SK-N-SH (cell line): ENCODE data around the gene DEPP1. TPM values are rescaled to one million over a fixed set of nuclear protein-coding genes. Genes with fewer than 3 reads are reported as not detected.

Experiments used
- CTCF ChIA-PET: fragments of 300-600, 350-600 bp; formaldehyde crosslinking; extraction: SDS; loops from one replicate; lab custom pipeline; 2021; lab: Yijun Ruan, JAX
- POLR2A ChIA-PET: fragments of 350-600 bp; sonication (Branson Sonifier 250); formaldehyde crosslinking; extraction: SDS; loops from one replicate; lab custom pipeline; 2020; ENCODE audit warnings: antibody characterized with exemption, inconsistent platforms; lab: Yijun Ruan, JAX
- DNase-seq: peaks from one replicate; pipeline ENCODE4 v3.0.0; 2012
- H2AFZ ChIP-seq: fragments of 200-600 bp; sonication (generic); 2 replicates; pipeline ENCODE4 v1.8.1; 2016; ENCODE audit warnings: antibody characterized with exemption, mild to moderate bottlenecking, low read depth
- H3F3A ChIP-seq: fragments of 200-600 bp; sonication (generic); replicated peaks from 2 replicates; pipeline ENCODE3; 2016; ENCODE audit warnings: antibody characterized with exemption, mild to moderate bottlenecking; ENCODE audit not compliant: insufficient read depth
- H3K27ac ChIP-seq, 2 experiments: fragments of 200-500 bp in 1 of 2; fragments of 200-600 bp in 1 of 2; sonication (Bioruptor generic) in 1 of 2; sonication (generic), shearing (Covaris generic) in 1 of 2; 2 replicates each; pipeline versions ENCODE4 v1.5.1 to v1.6.1; 2014 to 2016; ENCODE audit warnings: low read depth in 2 of 2, inconsistent platforms in 1 of 2, low read length in 1 of 2, mild to moderate bottlenecking in 1 of 2, mixed read lengths in 1 of 2
- H3K27me3 ChIP-seq: fragments of 200-600 bp; sonication (generic), shearing (Covaris generic); 2 replicates; pipeline ENCODE4 v1.6.1; 2016; ENCODE audit warnings: mixed run types; ENCODE audit not compliant: insufficient read depth
- H3K36me3 ChIP-seq, 2 experiments: fragments of 200-500 bp in 1 of 2; fragments of 200-600 bp in 1 of 2; sonication (Bioruptor generic) in 1 of 2; sonication (generic) in 1 of 2; replicated peaks in 1 of 2; 2 replicates each; pipeline versions ENCODE3 to v1.5.1; 2014 to 2016; ENCODE audit warnings: low read length in 1 of 2, mild to moderate bottlenecking in 1 of 2; ENCODE audit not compliant: insufficient read depth in 2 of 2, control insufficient read depth in 1 of 2
- H3K4me1 ChIP-seq, 2 experiments: fragments of 200-500 bp in 1 of 2; fragments of 200-600 bp in 1 of 2; sonication (Bioruptor generic) in 1 of 2; sonication (generic), shearing (Covaris generic) in 1 of 2; 2 replicates each; pipeline versions ENCODE4 v1.5.1 to v1.6.1; 2014 to 2016; ENCODE audit warnings: low read depth in 1 of 2, low read length in 1 of 2, mixed run types in 1 of 2; ENCODE audit not compliant: insufficient read depth in 2 of 2, control insufficient read depth in 1 of 2
- H3K4me2 ChIP-seq: fragments of 200-600 bp; sonication (generic), shearing (Covaris generic); 2 replicates; pipeline ENCODE4 v1.6.1; 2017; ENCODE audit warnings: mixed run types
- H3K4me3 ChIP-seq, 2 experiments: fragments of 200-500 bp in 1 of 2; fragments of 200-600 bp in 1 of 2; sonication (Bioruptor generic) in 1 of 2; sonication (generic), shearing (Covaris generic) in 1 of 2; 2 replicates each; pipeline versions ENCODE4 v1.5.1 to v1.8.1; 2014 to 2016; ENCODE audit warnings: low read depth in 2 of 2, inconsistent platforms in 1 of 2, low read length in 1 of 2, mild to moderate bottlenecking in 1 of 2, mixed read lengths in 1 of 2, moderate library complexity in 1 of 2
- H3K79me2 ChIP-seq: fragments of 200-600 bp; sonication (generic); 2 replicates; pipeline ENCODE4 v1.8.1; 2017; ENCODE audit warnings: mild to moderate bottlenecking; ENCODE audit not compliant: insufficient read depth
- H3K9ac ChIP-seq: fragments of 200-600 bp; sonication (generic); 2 replicates; pipeline ENCODE4 v1.6.1; 2017; ENCODE audit warnings: mixed run types
- H3K9me2 ChIP-seq: fragments of 200-600 bp; sonication (generic); 2 replicates; pipeline ENCODE4 v1.6.1; 2017; ENCODE audit warnings: mixed run types
- H3K9me3 ChIP-seq: fragments of 200-600 bp; sonication (generic); 2 replicates; pipeline ENCODE4 v1.6.1; 2017; ENCODE audit warnings: mixed run types, mild to moderate bottlenecking, moderate library complexity
- H4K20me1 ChIP-seq: fragments of 200-600 bp; sonication (generic); 2 replicates; pipeline ENCODE4 v1.6.1; 2017; ENCODE audit warnings: mild to moderate bottlenecking, mixed run types; ENCODE audit not compliant: insufficient read depth
- CHD2 ChIP-seq: fragments of 150-350 bp; IDR thresholded peaks from 2 replicates; pipeline ENCODE4 v1.6.1; 2018; ENCODE audit warnings: low read length; ENCODE audit not compliant: partially characterized antibody
- ELF1 ChIP-seq: IDR thresholded peaks from 2 replicates; pipeline ENCODE4 v1.4.0; 2012
- EZH2phosphoT487 ChIP-seq: fragments of 200-600 bp; sonication (generic); IDR thresholded peaks from 2 replicates; pipeline ENCODE4 v1.6.1; 2017; ENCODE audit warnings: low read depth, mixed run types, mild to moderate bottlenecking, antibody characterized with exemption, moderate library complexity, borderline replicate concordance
- FOXM1 ChIP-seq: IDR thresholded peaks from 2 replicates; pipeline ENCODE4 v1.4.0; 2012; ENCODE audit warnings: low read depth, mild to moderate bottlenecking
- GATA2 ChIP-seq: sonication (generic); formaldehyde crosslinking; IDR thresholded peaks from 2 replicates; pipeline ENCODE4 v1.5.0; 2020; ENCODE audit warnings: mild to moderate bottlenecking, missing genetic modification reagents
- JUND ChIP-seq: IDR thresholded peaks from 2 replicates; pipeline ENCODE4 v1.4.0; 2012
- MEF2A ChIP-seq: IDR thresholded peaks from 2 replicates; pipeline ENCODE4 v1.4.0; 2012; ENCODE audit warnings: low read depth, borderline replicate concordance
- PBX3 ChIP-seq: IDR thresholded peaks from 2 replicates; pipeline ENCODE4; 2012
- REST ChIP-seq: IDR thresholded peaks from 2 replicates; pipeline ENCODE4 v1.6.1; 2012; ENCODE audit warnings: mild to moderate bottlenecking, low read depth, low read length, moderate library complexity
- RXRA ChIP-seq: IDR thresholded peaks from 2 replicates; pipeline ENCODE4 v1.4.0; 2012; ENCODE audit warnings: low read depth, mild to moderate bottlenecking, borderline replicate concordance
- TAF1 ChIP-seq: IDR thresholded peaks from 2 replicates; pipeline ENCODE4 v1.6.1; 2012; ENCODE audit warnings: low read depth, mild to moderate bottlenecking, low read length, moderate library complexity, borderline replicate concordance
- USF1 ChIP-seq: IDR thresholded peaks from 2 replicates; pipeline ENCODE4 v1.4.0; 2012; ENCODE audit warnings: low read depth, borderline replicate concordance
- USF2 ChIP-seq: fragments of 150-350 bp; IDR thresholded peaks from 2 replicates; pipeline ENCODE4 v1.6.1; 2017; ENCODE audit warnings: antibody characterized with exemption, low read length, low read depth, borderline replicate concordance
- WGBS: methylation state at CpG from one replicate; pipeline ENCODE4 v1.1.6; 2017; ENCODE audit warnings: low lambda C conversion rate; 5-methylcytosine and 5-hydroxymethylcytosine counted together
- polyA plus RNA-seq, 3 experiments: library from polyadenylated mRNA; depleted of rRNA; stranded (reverse); fragments of >200 nt; gene quantifications; 2 replicates each; pipeline ENCODE4 v1.2.3, GENCODE V29; 2012

Gene DEPP1
- polyA plus RNA-seq, 1 of the 3 experiments (the other 2 are of a cell fraction) = 5.3 TPM

GRCh38 chr10:44960482-44961229 lies 18.0 kb downstream of the DEPP1 start:
- Histone ChIP-seq H3K27me3 (no peaks in the 10 kb centered on the region), H4K20me1 (no peaks in the 10 kb centered on the region), H2AFZ (no peak overlapping the region), H3K9ac (peak overlapping the region; percentile 59), H3K4me3 (peak overlapping the region; percentile 83 to 89), H3K4me2 (peak overlapping the region; percentile 96), H3F3A (no peaks in the 10 kb centered on the region), H3K27ac (no peak overlapping the region), H3K4me1 (peaks cover 19 to 34% of the 10 kb centered on the region in 2 experiments; a peak in 3 of 4 replicates), H3K9me3 (no peaks in the 10 kb centered on the region)
- DNase-seq = no peak
- POLR2A ChIA-PET = no interaction called here
- 91% methylated on average over 7 of the region's 7 CpGs for WGBS
- TF ChIP-seq GATA2 (CRISPR knock-in tag) (no peak), ELF1 (no peak), RXRA (no peak), JUND (no peak), TAF1 (no peak), MEF2A (no peak), CHD2 (no peak), FOXM1 (no peak), USF1 (no peak), PBX3 (no peak), REST (no peak), EZH2phosphoT487 (no peak), USF2 (no peak)
- TF ChIP-seq, all 33 proteins: peak for 0
- CTCF ChIA-PET = interaction anchor here (0.8 to 2.9 kb wide), 3 partner anchors 13 to 28 kb away, joined by 4 to 16 read pairs (median 7); no protein-coding TSS in a partner anchor
- Histone ChIP-seq H3K36me3 (peaks cover 0 to 4% of the 10 kb centered on the region in 2 experiments), H3K9me2 (no peaks in the 10 kb centered on the region), H3K79me2 (peaks cover 7% of the 10 kb centered on the region; the same call in 1 of the 2 replicates)
